Progenitor cell of endocrine pancreas (in vitro differentiated cells): Measurements from ENCODE around the gene NBPF26. TPM values are rescaled to one million over a fixed set of nuclear protein-coding genes. Genes with fewer than 3 reads are reported as not detected.
A peak's percentile ranks its signal among the peaks of the same experiment; 100 is the strongest.
"Not testable (repeated sequence)": the region's sequence is repeated elsewhere in the genome, so short reads cannot be mapped to it uniquely, and the experiment has no call there.

ENCODE experiments used
- DNase-seq: peaks from one replicate; pipeline ENCODE4 v3.0.0; 2021; ENCODE audit warnings: low spot score; ENCODE audit not compliant: unreplicated experiment
- H3K27ac Mint-ChIP-seq: 2 replicates; pipeline ENCODE4 v1.8.0; 2021; ENCODE audit warnings: mild to moderate bottlenecking, moderate library complexity, mixed read lengths
- H3K27me3 Mint-ChIP-seq: 2 replicates; pipeline ENCODE4 v1.8.0; 2021; ENCODE audit warnings: mixed read lengths
- H3K36me3 Mint-ChIP-seq: 2 replicates; pipeline ENCODE4 v1.8.0; 2022; ENCODE audit warnings: mixed read lengths; ENCODE audit not compliant: insufficient read depth
- H3K4me1 Mint-ChIP-seq: 2 replicates; pipeline ENCODE4 v1.8.0; 2021; ENCODE audit warnings: low read depth, mixed read lengths
- H3K4me3 Mint-ChIP-seq: 2 replicates; pipeline ENCODE4 v1.8.0; 2021; ENCODE audit warnings: low read depth, mild to moderate bottlenecking, moderate library complexity, mixed read lengths
- H3K9me3 Mint-ChIP-seq: 2 replicates; pipeline ENCODE4 v1.8.0; 2021; ENCODE audit warnings: low read depth, mixed read lengths
- CTCF ChIP-seq: fragments of 200-600 bp; sonication (generic); IDR thresholded peaks from one replicate; pipeline ENCODE4 v1.5.0; 2021; ENCODE audit warnings: antibody characterized with exemption, mild to moderate bottlenecking; ENCODE audit not compliant: unreplicated experiment
- total RNA-seq: library from RNA; stranded (reverse); gene quantifications from 2 replicates; pipeline ENCODE4 v1.2.1, GENCODE V29; 2021

Gene NBPF26
- total RNA-seq, 1 donor from 2014 or later = 36.6 TPM

- not testable (repeated sequence) for H3K9me3 Mint-ChIP-seq, H3K27me3 Mint-ChIP-seq, H3K4me1 Mint-ChIP-seq, H3K27ac Mint-ChIP-seq, H3K4me3 Mint-ChIP-seq, H3K36me3 Mint-ChIP-seq
- TF ChIP-seq CTCF = peak; percentile 66
- DNase-seq = peak; percentile 45
Observed at GRCh38 chr1:120811822-120812221, 88.1 kb downstream of the NBPF26 start.

GRCh38 chr1:120825051-120825450, 101.3 kb downstream of the NBPF26 start:
- not testable (repeated sequence) for H3K9me3 Mint-ChIP-seq, H3K27me3 Mint-ChIP-seq, DNase-seq, H3K4me3 Mint-ChIP-seq, H3K4me1 Mint-ChIP-seq, H3K36me3 Mint-ChIP-seq, H3K27ac Mint-ChIP-seq

DNA sequence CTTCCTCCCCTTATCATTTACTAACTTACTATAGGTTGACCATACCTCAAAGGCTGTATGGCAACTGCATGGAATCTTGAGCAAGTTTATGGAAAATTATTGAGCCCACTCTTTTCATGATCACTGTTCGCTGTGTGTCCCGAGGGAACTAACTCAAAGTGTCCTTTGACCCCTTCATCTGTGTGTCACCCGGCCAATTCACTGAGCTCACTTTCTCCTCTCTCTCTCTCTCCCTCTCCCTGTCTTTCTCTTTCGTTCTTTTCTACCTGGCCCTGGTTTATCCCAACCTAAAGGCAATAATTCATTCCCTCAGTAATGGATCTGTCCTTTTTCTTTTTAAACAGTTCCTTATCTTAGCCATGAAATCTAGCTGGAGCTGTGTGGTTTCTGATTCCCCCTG, 102.9 kb downstream of the NBPF26 start:
- DNase-seq, H3K9me3 Mint-ChIP-seq, H3K4me3 Mint-ChIP-seq, H3K27ac Mint-ChIP-seq, H3K36me3 Mint-ChIP-seq, H3K4me1 Mint-ChIP-seq, H3K27me3 Mint-ChIP-seq: not testable (repeated sequence)

- H3K36me3 Mint-ChIP-seq, H3K27me3 Mint-ChIP-seq, H3K9me3 Mint-ChIP-seq, H3K4me1 Mint-ChIP-seq: not testable (repeated sequence)
- peak overlapping the region; percentile 70 for H3K4me3 Mint-ChIP-seq
- DNase-seq = peak; percentile 56
- peak overlapping the region; percentile 95 for H3K27ac Mint-ChIP-seq
- peak; percentile 48 for TF ChIP-seq CTCF
Observed at GRCh38 chr1:120844186-120844944, 120.6 kb downstream of the NBPF26 start.

GRCh38 chr1:120844945-120845330, 121.2 kb downstream of the NBPF26 start:
- DNase-seq, H3K36me3 Mint-ChIP-seq, H3K4me1 Mint-ChIP-seq, H3K9me3 Mint-ChIP-seq, H3K27me3 Mint-ChIP-seq, H3K27ac Mint-ChIP-seq: not testable (repeated sequence)
- peak overlapping the region; percentile 70 for H3K4me3 Mint-ChIP-seq

DNA sequence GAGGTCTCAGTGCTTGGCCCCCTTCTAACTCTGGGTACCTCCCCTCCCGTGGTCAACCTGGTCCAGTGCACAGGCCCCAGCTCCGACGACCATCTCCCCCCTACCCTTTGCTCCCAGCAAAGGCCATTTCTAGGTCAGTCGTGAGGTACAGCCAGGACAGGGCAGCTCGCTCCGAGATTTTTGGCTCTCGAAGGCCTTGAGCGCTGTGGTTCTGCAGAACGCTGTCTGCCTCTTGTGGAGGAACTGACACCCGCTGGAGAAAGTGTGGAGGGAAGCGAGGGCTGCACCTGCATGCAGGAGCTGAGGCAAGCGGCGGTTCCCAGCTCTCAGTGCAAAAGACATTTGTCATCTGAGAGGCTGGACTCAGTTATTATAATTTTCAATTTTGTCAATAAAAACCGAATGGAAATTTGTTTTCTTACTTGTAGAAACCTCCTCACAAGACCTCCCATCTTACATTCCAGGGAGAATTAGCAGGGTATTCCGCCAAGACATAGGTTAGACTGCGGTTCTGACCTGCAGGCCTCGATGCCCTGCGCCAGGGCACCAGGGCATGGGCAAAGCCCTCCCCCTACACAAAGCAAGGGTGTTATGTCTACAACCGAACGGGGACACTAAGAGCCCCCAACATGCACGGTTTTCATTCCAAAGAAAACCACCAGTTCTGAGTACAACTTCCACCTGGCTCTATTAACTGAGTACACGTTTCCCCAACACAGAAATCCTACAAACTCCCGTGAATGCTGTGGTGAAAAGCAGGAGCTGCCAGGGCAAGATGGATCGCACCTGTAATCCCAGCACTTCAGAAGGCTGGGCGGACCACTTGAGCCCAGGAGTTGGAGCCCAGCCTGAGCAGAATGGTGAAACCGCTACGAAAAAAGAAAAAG, 125.9 kb downstream of the NBPF26 start:
- not testable (repeated sequence) for DNase-seq, H3K9me3 Mint-ChIP-seq, H3K36me3 Mint-ChIP-seq, H3K27me3 Mint-ChIP-seq, H3K4me1 Mint-ChIP-seq
- peak overlapping the region; percentile 100 for H3K27ac Mint-ChIP-seq
- H3K4me3 Mint-ChIP-seq = peak overlapping the region; percentile 74

DNA sequence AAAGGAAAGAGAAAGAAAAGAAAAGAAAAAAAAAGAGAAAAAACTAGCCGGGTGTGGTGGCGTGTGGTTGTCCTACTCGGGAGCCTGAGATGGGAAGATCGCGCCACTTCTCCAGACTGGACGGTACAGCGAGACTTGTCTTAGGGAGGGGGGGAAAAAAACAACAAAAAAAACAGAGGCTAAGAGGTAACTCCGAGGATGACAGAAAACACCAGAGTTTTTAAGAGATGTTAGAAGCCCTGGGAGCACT, 126.5 kb downstream of the NBPF26 start:
- not testable (repeated sequence) for DNase-seq, H3K36me3 Mint-ChIP-seq, H3K4me1 Mint-ChIP-seq, H3K27me3 Mint-ChIP-seq, H3K9me3 Mint-ChIP-seq
- peak overlapping the region; percentile 100 for H3K27ac Mint-ChIP-seq
- peak overlapping the region; percentile 74 for H3K4me3 Mint-ChIP-seq

GRCh38 chr1:120850537-120851421, 127.0 kb downstream of the NBPF26 start:
- not testable (repeated sequence) for H3K27me3 Mint-ChIP-seq, H3K36me3 Mint-ChIP-seq, H3K9me3 Mint-ChIP-seq, H3K4me1 Mint-ChIP-seq
- DNase-seq = peak; percentile 69
- H3K4me3 Mint-ChIP-seq = peak overlapping the region; percentile 74
- H3K27ac Mint-ChIP-seq = peak overlapping the region; percentile 100

- not testable (repeated sequence) for H3K9me3 Mint-ChIP-seq, H3K4me1 Mint-ChIP-seq, H3K4me3 Mint-ChIP-seq, H3K27ac Mint-ChIP-seq, H3K36me3 Mint-ChIP-seq, H3K27me3 Mint-ChIP-seq, DNase-seq
Observed at GRCh38 chr1:120858144-120858543, 134.4 kb downstream of the NBPF26 start.

- not testable (repeated sequence) for H3K9me3 Mint-ChIP-seq, H3K4me1 Mint-ChIP-seq, H3K36me3 Mint-ChIP-seq, H3K4me3 Mint-ChIP-seq, H3K27me3 Mint-ChIP-seq, DNase-seq, H3K27ac Mint-ChIP-seq
Observed at GRCh38 chr1:120859615-120860234, 136.0 kb downstream of the NBPF26 start.
